Stimulated activated CD4-positive, alpha-beta T cell treated with anti-CD3 and anti-CD28 coated beads, TNF-alpha, amount 100 ng/mL, for 4 hours (primary cell): ENCODE results near the gene EIF3D.

Experiments
- DNase-seq, 3 experiments: peaks; one replicate each; pipeline ENCODE4 v3.0.0-alpha.2; 2020; ENCODE audit warnings: low read depth in 3 of 3

Gene EIF3D

DNA sequence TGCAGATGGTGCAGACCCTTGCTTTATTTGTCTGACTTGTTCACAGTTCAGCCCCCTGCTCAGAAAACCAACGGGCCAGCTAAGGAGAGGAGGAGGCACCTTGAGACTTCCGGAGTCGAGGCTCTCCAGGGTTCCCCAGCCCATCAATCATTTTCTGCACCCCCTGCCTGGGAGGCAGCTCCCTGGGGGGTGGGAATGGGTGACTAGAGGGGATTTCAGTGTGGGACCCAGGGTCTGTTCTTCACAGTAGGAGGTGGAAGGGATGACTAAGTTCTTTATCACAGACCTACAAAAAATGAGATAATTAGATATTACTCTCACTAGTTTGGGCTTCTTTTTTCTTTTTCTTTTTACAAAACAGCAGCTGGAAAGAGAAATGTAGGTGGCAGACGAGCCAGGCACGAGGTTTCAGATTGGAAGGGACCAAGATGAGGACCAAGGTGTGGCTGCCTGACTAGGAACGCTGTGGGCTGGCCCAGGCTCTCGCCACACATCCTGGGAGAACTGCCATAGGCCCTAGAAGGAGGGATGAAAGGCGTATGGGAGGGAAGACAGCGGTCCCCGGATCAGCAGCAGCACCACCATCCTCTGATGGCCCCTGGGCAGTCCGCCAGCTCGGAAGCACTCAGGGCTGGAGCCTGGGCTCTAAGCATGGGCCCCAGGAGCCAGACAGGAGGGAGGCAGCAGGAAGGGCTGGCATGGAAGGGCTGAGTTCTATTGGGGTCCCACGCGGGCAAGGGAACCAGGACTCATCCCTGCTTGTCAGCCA, 61.7 kb downstream of the EIF3D start:
- no peak for DNase-seq

DNA sequence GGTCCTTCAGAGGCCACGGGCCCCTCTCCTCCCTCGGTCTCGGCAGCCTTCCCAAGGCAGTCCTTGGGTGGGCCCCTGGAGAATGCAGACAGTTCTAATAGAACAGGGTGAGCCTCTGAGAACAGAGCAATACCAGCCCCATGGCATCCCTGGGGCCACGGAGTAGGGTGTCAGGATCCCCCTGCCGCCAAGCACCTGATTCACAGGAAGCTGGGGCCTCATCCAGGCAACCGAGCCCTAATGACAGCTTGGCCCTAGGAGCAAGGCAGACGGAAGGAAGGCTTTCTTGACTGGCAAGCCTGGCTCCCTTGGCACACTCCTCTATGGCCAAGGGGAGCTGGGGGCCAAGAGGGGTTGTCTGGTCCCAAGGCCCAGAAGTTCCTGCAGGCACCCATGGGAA, 62.7 kb downstream of the EIF3D start:
- DNase-seq, result no peak

DNA sequence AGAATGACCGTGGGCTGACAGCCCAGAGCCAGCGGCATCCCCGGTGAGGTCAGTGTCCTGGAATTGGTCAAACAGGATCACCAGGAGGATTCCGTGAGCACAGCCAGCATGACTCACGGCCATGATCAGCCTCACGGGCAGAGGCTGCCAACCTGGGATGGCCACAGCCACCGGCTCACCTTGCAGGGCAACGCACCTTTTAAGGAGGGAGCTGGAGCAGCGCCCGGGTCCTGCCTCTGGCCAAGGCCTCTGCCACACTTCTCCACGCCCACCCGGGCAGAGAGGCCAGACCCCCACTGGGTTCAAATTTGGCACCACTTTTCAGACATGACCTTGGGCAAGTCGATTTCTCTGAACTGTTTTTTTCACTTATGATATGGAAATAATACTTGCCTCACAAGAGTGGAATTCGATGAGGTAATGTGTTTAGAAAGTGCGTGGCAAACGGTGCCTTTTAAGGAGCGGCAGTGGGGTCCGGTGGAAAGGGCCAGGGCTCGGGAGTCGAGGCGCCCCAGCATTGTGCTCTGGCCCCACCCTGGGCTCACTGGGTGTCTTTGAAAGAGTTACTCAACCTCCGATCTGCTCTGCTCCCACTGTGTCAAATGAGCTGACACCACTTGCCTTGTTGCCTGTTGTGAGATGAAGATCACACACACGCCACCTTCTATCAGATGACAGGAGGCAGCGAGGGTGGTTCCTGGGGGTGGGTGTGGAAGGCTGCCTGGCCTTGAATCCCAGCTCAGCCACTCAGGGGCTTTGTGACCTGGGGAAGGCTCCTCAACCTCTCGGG, 63.5 kb downstream of the EIF3D start:
- DNase-seq, result no peak

DNA sequence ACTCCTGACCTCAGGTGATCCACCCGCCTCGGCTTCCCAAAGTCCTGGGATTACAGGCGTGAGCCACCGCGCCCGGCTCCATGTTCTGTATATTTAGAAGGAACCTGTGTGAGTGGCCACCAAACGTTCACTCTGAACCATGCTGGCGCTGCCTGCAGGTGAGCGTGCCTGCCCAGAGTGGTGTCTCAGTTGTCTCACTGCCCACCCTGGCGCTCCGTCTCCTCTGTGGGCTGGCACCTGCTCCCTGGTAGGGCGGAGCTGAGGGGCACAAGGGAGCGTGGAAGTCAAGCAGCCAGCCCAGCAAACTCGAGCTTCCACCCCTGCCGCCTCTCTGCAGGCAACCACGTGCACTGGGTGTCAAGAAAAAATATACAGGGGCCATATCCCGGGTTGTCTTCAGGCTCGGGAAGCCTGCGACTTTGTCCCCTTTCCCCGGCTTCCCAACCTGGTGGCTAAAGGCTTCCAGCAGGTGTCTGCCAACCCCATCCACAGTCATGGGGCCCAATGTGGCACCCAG, 64.2 kb downstream of the EIF3D start:
- DNase-seq, result no peak

DNA sequence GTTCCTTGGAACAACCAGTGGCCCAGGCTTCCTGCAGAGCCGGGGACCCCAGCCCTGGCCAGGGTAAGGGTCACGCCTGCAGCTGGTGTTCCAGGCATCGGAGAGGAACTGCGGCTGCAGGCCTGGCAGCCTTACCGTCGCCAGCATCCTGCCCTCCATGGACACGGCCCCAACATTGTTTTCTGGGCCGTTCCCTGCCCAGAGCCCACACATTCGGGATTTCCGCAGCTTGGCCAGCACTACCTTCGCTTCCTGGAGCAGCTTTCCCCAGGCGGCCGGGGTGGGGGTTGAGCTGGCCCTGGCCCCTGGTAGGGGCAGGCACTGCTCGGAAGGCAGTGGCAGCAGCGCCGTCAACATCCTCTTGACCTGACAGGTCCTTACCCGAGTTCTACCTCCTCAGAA, 65.2 kb downstream of the EIF3D start:
- DNase-seq, result no peak

DNA sequence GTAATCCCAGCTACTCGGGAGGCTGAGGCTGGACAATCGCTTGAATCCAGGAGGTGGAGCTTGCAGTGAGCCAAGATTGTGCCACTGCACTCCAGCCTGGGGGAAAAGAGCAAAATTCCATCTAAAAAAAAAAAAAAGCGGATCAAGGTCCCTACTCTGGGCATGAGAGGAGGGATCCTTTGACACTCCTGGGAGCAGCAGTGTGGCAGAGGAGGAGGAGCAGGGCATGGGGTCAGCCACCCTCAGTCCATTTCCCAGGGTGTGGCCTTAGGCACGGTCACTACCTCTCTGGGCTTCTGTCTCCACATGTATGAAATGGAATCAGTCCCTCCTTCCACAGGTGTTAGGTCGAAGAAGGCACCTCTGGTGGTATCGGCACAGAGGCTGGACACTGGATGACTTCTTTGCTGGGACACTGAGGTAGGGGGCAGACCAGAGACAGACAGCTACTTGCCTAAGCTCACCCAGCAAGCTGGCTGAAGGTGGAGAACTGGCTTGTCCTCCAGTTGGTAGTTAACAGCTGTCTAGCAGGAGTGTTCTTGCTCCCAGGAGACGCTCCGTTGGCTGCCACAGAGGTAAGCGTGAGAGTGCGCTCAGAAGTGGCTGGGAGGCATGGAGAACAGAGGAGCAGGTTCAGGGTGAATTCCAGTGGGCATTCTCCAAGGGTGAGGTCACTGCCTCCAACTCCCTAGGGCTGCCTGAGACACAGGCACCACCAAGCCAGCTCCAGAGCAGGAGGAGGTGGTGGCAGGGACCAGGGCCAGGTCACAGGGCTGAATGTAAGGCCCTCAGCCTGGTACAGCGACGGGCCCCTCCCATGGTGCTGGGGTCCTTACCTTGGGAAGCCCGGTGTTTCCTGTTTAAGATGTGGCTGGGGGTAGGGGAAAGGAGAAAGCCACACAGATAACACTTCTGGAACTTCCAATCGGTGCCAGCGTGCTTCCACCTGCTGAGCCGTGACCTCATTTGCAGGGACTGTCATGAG, 67.0 kb downstream of the EIF3D start:
- DNase-seq, result no peak
